Peyer's patch (tissue), 4 donors: ENCODE measurements around the gene STXBP1. TPM values are rescaled to one million over a fixed set of nuclear protein-coding genes. Genes with fewer than 3 reads are reported as not detected.

Source experiments
- DNase-seq, 3 donors: peaks; one replicate each; pipeline ENCODE4 v3.0.0-alpha.2; 2017 to 2019
- H3K27ac ChIP-seq, 4 donors: fragments of 200-600 bp; sonication (generic); one replicate each; pipeline ENCODE4 v1.5.1; 2016 to 2019
- H3K27me3 ChIP-seq, 2 donors: fragments of 200-600 bp; sonication (generic); one replicate each; pipeline ENCODE4 v1.5.1; 2019
- H3K36me3 ChIP-seq, 3 donors: fragments of 200-600 bp; sonication (generic); one replicate each; pipeline ENCODE4 v1.5.1; 2016 to 2019
- H3K4me1 ChIP-seq, 4 donors: fragments of 200-600 bp; sonication (generic); one replicate each; pipeline ENCODE4 v1.5.1; 2016 to 2019
- H3K4me3 ChIP-seq, 4 donors: fragments of 200-600 bp; sonication (generic); 1 replicate in 3 of 4; 2 replicates in 1 of 4; pipeline ENCODE4 v1.5.1; 2016 to 2019; ENCODE audit warnings: mild to moderate bottlenecking in 1 of 4
- H3K9me3 ChIP-seq, 4 donors: fragments of 200-600 bp; sonication (generic); one replicate each; pipeline ENCODE4 v1.5.1; 2016 to 2019; ENCODE audit warnings: mild to moderate bottlenecking in 1 of 4
- POLR2A ChIP-seq, 2 donors: fragments of 450-650 bp; IDR thresholded peaks; one replicate each; pipeline ENCODE4 v1.5.1; 2017; ENCODE audit warnings: antibody characterized with exemption in 2 of 2, mild to moderate bottlenecking in 2 of 2, moderate library complexity in 2 of 2
- total RNA-seq, 4 donors: library from RNA; depleted of rRNA; stranded (reverse); fragments of >200 nt; gene quantifications; one replicate each; pipeline ENCODE4 v1.1.0, GENCODE V29; 2016
- TF ChIP-seq, protein P1 (sequence below), 6 experiments: fragments of 450-650 bp in 4 of 6; fragments of 200-600 bp in 2 of 6; sonication (generic) in 1 of 6; IDR thresholded peaks; one replicate each; pipeline ENCODE4 v1.5.1; 2017 to 2019; ENCODE audit warnings: antibody characterized with exemption in 6 of 6, mild to moderate bottlenecking in 3 of 6, moderate library complexity in 1 of 6

Gene STXBP1
- total RNA-seq, 4 donors from 2014 or later, result 4.4 to 90.8 (median 12.6) TPM

GRCh38 chr9:127711226-127711701, 99.2 kb downstream of the STXBP1 start:
- Histone ChIP-seq H3K36me3 (no peaks in the 10 kb centered on the region), H3K9me3 (no peaks in the 10 kb centered on the region), H3K27ac (no peak overlapping the region), H3K4me1 (peaks cover 0 to 13% (median 8%) of the 10 kb centered on the region in 4 donors), H3K4me3 (no peak overlapping the region), H3K27me3 (no peaks in the 10 kb centered on the region)
- TF ChIP-seq POLR2A (IDR thresholded peaks at IDR 0.05), result no peak
- TF ChIP-seq, protein P1, sequence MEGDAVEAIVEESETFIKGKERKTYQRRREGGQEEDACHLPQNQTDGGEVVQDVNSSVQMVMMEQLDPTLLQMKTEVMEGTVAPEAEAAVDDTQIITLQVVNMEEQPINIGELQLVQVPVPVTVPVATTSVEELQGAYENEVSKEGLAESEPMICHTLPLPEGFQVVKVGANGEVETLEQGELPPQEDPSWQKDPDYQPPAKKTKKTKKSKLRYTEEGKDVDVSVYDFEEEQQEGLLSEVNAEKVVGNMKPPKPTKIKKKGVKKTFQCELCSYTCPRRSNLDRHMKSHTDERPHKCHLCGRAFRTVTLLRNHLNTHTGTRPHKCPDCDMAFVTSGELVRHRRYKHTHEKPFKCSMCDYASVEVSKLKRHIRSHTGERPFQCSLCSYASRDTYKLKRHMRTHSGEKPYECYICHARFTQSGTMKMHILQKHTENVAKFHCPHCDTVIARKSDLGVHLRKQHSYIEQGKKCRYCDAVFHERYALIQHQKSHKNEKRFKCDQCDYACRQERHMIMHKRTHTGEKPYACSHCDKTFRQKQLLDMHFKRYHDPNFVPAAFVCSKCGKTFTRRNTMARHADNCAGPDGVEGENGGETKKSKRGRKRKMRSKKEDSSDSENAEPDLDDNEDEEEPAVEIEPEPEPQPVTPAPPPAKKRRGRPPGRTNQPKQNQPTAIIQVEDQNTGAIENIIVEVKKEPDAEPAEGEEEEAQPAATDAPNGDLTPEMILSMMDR (IDR thresholded peaks at IDR 0.05), result no peak
- DNase-seq, result no peak

- no peaks in the 10 kb centered on the region for H3K36me3 ChIP-seq
- H3K9me3 ChIP-seq, result no peaks in the 10 kb centered on the region
- no peaks in the 10 kb centered on the region for H3K27me3 ChIP-seq
- DNase-seq, result no peak
- no peak overlapping the region for H3K27ac ChIP-seq
- peaks cover 0 to 15% (median 8%) of the 10 kb centered on the region in 4 donors for H3K4me1 ChIP-seq
- no peak overlapping the region for H3K4me3 ChIP-seq
- TF ChIP-seq, protein P1 (IDR thresholded peaks at IDR 0.05), result no peak
- no peak for TF ChIP-seq POLR2A (IDR thresholded peaks at IDR 0.05)
Observed at GRCh38 chr9:127711831-127712274, 99.8 kb downstream of the STXBP1 start.

- H3K4me1 ChIP-seq, result peaks cover 0 to 15% (median 8%) of the 10 kb centered on the region in 4 donors
- H3K36me3 ChIP-seq, result no peaks in the 10 kb centered on the region
- no peak overlapping the region for H3K27ac ChIP-seq
- no peak overlapping the region for H3K4me3 ChIP-seq
- no peak for DNase-seq
- H3K27me3 ChIP-seq, result no peaks in the 10 kb centered on the region
- TF ChIP-seq, protein P1 (IDR thresholded peaks at IDR 0.05), result no peak
- TF ChIP-seq POLR2A (IDR thresholded peaks at IDR 0.05), result no peak
- H3K9me3 ChIP-seq, result no peaks in the 10 kb centered on the region
Observed at GRCh38 chr9:127712371-127712770, 100.3 kb downstream of the STXBP1 start.

GRCh38 chr9:127712867-127713266, 100.8 kb downstream of the STXBP1 start:
- Histone ChIP-seq H3K4me1 (peaks cover 0 to 15% (median 8%) of the 10 kb centered on the region in 4 donors), H3K4me3 (no peak overlapping the region), H3K36me3 (no peaks in the 10 kb centered on the region), H3K9me3 (no peaks in the 10 kb centered on the region), H3K27me3 (no peaks in the 10 kb centered on the region), H3K27ac (no peak overlapping the region)
- no peak for DNase-seq
- no peak for TF ChIP-seq POLR2A (IDR thresholded peaks at IDR 0.05)
- TF ChIP-seq, protein P1 (IDR thresholded peaks at IDR 0.05), result no peak

- H3K4me3 ChIP-seq, result peak overlapping the region in 3 of 4 donors; percentile 68 to 78 (median 69)
- H3K9me3 ChIP-seq, result no peaks in the 10 kb centered on the region
- no peak for TF ChIP-seq POLR2A (IDR thresholded peaks at IDR 0.05)
- TF ChIP-seq, protein P1 (IDR thresholded peaks at IDR 0.05), result no peak
- no peaks in the 10 kb centered on the region for H3K27me3 ChIP-seq
- H3K36me3 ChIP-seq, result no peaks in the 10 kb centered on the region
- H3K4me1 ChIP-seq, result peaks cover 0 to 15% (median 8%) of the 10 kb centered on the region in 4 donors
- DNase-seq, result no peak
- no peak overlapping the region for H3K27ac ChIP-seq
Observed at GRCh38 chr9:127714020-127714750, 102.1 kb downstream of the STXBP1 start.
